Endodermal cell (in vitro differentiated cells): ENCODE results near the gene SETD1B. TPM values are rescaled to one million over a fixed set of nuclear protein-coding genes. Genes with fewer than 3 reads are reported as not detected.

Experiments used
- DNase-seq: peaks from one replicate; pipeline ENCODE4 v3.0.0-alpha.2; 2017
- H3K27ac ChIP-seq: 2 replicates; pipeline ENCODE4 v1.5.1; 2013; ENCODE audit warnings: mild to moderate bottlenecking, low read depth, low read length, moderate library complexity
- H3K27me3 ChIP-seq: 2 replicates; pipeline ENCODE4 v1.6.1; 2013; ENCODE audit warnings: mild to moderate bottlenecking, low read length, moderate library complexity; ENCODE audit not compliant: insufficient read depth, control insufficient read depth, poor library complexity, severe bottlenecking
- H3K36me3 ChIP-seq: 2 replicates; pipeline ENCODE4 v1.7.0; 2013; ENCODE audit warnings: mild to moderate bottlenecking, low read length, moderate library complexity; ENCODE audit not compliant: control insufficient read depth, insufficient read depth
- H3K4me1 ChIP-seq: one replicate; pipeline ENCODE4 v1.7.0; 2013; ENCODE audit warnings: low read length; ENCODE audit not compliant: control insufficient read depth, insufficient read depth
- H3K4me3 ChIP-seq: 2 replicates; pipeline ENCODE4 v1.5.1; 2013; ENCODE audit warnings: mild to moderate bottlenecking, low read length, moderate library complexity
- H3K9ac ChIP-seq: 2 replicates; pipeline ENCODE4 v1.6.1; 2013; ENCODE audit warnings: mild to moderate bottlenecking, low read length, moderate library complexity; ENCODE audit not compliant: poor library complexity, severe bottlenecking; ENCODE audit errors: extremely low read depth
- H3K9me3 ChIP-seq: 2 replicates; pipeline ENCODE4 v1.6.1; 2013; ENCODE audit warnings: mild to moderate bottlenecking, low read length, moderate library complexity; ENCODE audit not compliant: control insufficient read depth
- H3K27ac Mint-ChIP-seq: 2 replicates; pipeline ENCODE4 v1.8.0; 2020; ENCODE audit warnings: mixed read lengths
- H3K27me3 Mint-ChIP-seq: 2 replicates; pipeline ENCODE4 v1.8.0; 2021; ENCODE audit warnings: mild to moderate bottlenecking, mixed read lengths; ENCODE audit not compliant: insufficient read depth
- H3K36me3 Mint-ChIP-seq: 2 replicates; pipeline ENCODE4 v1.8.0; 2020; ENCODE audit warnings: low read depth, mixed read lengths
- H3K4me1 Mint-ChIP-seq: 2 replicates; pipeline ENCODE4 v1.8.0; 2020; ENCODE audit warnings: mixed read lengths
- H3K4me3 Mint-ChIP-seq: 2 replicates; pipeline ENCODE4 v1.8.0; 2020; ENCODE audit warnings: mild to moderate bottlenecking, moderate library complexity, mixed read lengths
- H3K9me3 Mint-ChIP-seq: 2 replicates; pipeline ENCODE4 v1.8.0; 2020; ENCODE audit warnings: mild to moderate bottlenecking, mixed read lengths
- CTCF ChIP-seq: fragments of 200-600 bp; sonication (generic); conservative IDR thresholded peaks from 2 replicates; pipeline ENCODE4 v1.5.0; 2021; ENCODE audit warnings: antibody characterized with exemption, mild to moderate bottlenecking
- WGBS, 2 experiments: methylation state at CpG; one replicate each; pipeline versions ENCODE4 v1.1.5 to v1.1.7; 2013; ENCODE audit warnings: missing lambda C conversion rate in 2 of 2, mixed read lengths in 1 of 2; ENCODE audit not compliant: insufficient coverage in 1 of 2, insufficient read length in 1 of 2; 5-methylcytosine and 5-hydroxymethylcytosine counted together
- total RNA-seq, 2 donors: library from RNA; stranded (reverse); fragmentation: NEBNext Ultra II Directional in 1 of 2; extraction: Animal tissue kit (Norgen Biotek cat#: 25700) in 1 of 2; gene quantifications; 2 replicates in 1 of 2; 3 replicates in 1 of 2; pipeline ENCODE4 v1.2.1, GENCODE V29; 2021

The SETD1B gene
- total RNA-seq, 2 donors from 2014 or later: 30.7 to 32.6 TPM

- Mint-ChIP-seq H3K9me3 (no peaks in the 10 kb centered on the region), H3K4me1 (peaks cover 43% of the 10 kb centered on the region), H3K4me3 (peak overlapping the region; percentile 53), H3K27ac (peak overlapping the region; percentile 89), H3K36me3 (peaks cover 16% of the 10 kb centered on the region), H3K27me3 (peaks cover 1% of the 10 kb centered on the region)
- no peaks in the 10 kb centered on the region for H3K27me3 ChIP-seq
- no peak for DNase-seq
- peaks cover 19% of the 10 kb centered on the region for H3K36me3 ChIP-seq
- H3K4me1 ChIP-seq: peaks cover 26% of the 10 kb centered on the region
- peak overlapping the region; percentile 58 for H3K4me3 ChIP-seq
- TF ChIP-seq CTCF: no peak
- 18 to 26% methylated on average over 8 to 13 of the region's 13 CpGs for WGBS, 2 experiments
- H3K27ac ChIP-seq: no peak overlapping the region
- no peaks in the 10 kb centered on the region for H3K9me3 ChIP-seq
- peak overlapping the region; percentile 7 for H3K9ac ChIP-seq
Observed at GRCh38 chr12:121794534-121795033, 9.2 kb upstream of the SETD1B start.

GRCh38 chr12:121795034-121795968, 8.5 kb upstream of the SETD1B start:
- peaks cover 15% of the 10 kb centered on the region for H3K36me3 Mint-ChIP-seq
- 46 to 51% methylated on average over 8 to 15 of the region's 15 CpGs for WGBS, 2 experiments
- Histone ChIP-seq H3K9me3 (no peaks in the 10 kb centered on the region), H3K27me3 (no peaks in the 10 kb centered on the region), H3K27ac (peak overlapping the region; percentile 4), H3K9ac (no peak overlapping the region), H3K4me1 (peaks cover 26% of the 10 kb centered on the region), H3K36me3 (peaks cover 19% of the 10 kb centered on the region), H3K4me3 (no peak overlapping the region)
- peak; percentile 94 for TF ChIP-seq CTCF
- no peaks in the 10 kb centered on the region for H3K9me3 Mint-ChIP-seq
- H3K4me1 Mint-ChIP-seq: peaks cover 39% of the 10 kb centered on the region
- DNase-seq: peak; percentile 99
- peaks cover 1% of the 10 kb centered on the region for H3K27me3 Mint-ChIP-seq
- peak overlapping the region; percentile 89 for H3K27ac Mint-ChIP-seq
- peak overlapping the region; percentile 53 for H3K4me3 Mint-ChIP-seq

GRCh38 chr12:121796855-121797751, 6.7 kb upstream of the SETD1B start:
- TF ChIP-seq CTCF: peak; percentile 58
- Histone ChIP-seq H3K4me3 (peak overlapping the region; percentile 84), H3K27ac (no peak overlapping the region), H3K27me3 (no peaks in the 10 kb centered on the region), H3K9ac (no peak overlapping the region), H3K36me3 (peaks cover 19% of the 10 kb centered on the region), H3K4me1 (peaks cover 20% of the 10 kb centered on the region), H3K9me3 (no peaks in the 10 kb centered on the region)
- Mint-ChIP-seq H3K4me1 (peaks cover 37% of the 10 kb centered on the region), H3K9me3 (no peaks in the 10 kb centered on the region), H3K27ac (peak overlapping the region; percentile 66), H3K27me3 (peaks cover 1% of the 10 kb centered on the region), H3K4me3 (peak overlapping the region; percentile 73), H3K36me3 (peaks cover 20% of the 10 kb centered on the region)
- WGBS, 2 experiments: 36 to 79% methylated on average over 13 to 39 of the region's 39 CpGs
- peak; percentile 98 for DNase-seq
